Measurements from ENCODE around the gene PAK1.

Gene PAK1

DNA sequence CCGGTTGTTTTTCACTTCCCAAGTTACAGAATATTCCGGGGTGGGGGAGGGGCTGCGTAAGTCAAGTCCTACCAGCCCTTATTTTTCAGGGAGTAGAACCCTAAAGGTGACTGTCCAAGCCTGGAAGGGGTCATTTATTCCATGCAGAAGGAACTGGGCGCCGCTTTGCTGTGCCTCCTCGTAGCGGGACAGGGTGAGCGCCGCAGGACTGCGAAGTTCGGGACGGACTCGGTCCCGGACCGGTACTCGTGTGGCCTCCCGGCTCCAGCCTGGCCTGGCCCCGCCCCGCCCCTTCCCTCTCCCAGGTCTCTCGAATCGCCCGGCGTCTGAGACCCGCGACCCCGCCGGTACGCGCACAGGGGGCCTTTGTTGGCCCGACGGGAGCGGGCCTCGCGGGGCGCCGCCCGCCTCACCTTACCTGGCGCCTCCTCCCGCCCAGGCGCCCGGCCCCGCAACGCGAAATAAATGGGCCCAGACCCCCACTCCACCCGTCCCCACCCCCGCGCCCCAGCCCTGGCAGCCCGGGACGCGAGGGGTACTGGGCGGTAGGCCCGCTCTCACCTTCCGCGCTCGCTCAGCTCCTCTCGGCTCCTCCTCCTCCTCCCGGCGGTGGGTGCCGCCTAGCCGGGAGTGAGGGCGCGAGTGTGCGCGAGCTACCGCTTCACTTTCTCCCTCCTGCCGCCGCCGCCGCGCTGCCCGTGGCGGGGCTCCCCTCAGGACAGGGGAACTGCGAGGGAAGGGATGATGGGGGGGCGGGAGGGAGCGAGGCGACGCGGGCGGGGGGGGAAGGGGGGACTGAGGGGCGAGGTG lies 698 bp downstream of the PAK1 start:
- peak; percentile 68 for DNase-seq

DNA sequence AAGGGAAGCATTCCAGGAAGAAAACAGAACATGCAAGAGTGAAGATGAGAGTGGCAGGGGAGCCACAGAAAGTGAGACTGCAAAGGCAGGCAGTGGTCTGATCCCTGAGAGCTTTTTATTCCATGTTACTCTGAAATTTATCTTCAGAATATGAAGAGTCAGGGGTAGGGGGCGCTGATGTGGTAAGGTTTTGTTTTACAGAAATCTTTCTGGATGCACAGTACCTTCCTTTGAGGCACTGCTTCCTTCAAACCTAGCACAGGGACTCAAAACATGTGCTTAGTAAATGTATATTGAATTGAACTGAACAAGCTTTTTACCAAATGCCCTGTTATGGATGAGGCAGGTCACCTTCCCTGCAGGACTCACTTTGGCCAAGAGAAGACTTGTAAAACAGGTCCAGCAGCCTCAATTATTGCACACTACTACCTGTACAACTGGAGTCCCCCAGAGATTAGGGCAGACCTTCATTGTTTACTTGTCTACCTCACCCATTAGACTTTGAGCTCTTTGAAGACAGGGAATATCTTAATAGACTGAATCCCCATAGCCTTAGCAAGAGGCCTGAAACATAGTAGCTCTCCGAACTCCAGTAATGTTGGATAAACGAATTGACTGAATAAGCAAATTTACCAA lies 2.2 kb downstream of the PAK1 start:
- peak; percentile 34 for DNase-seq

DNA sequence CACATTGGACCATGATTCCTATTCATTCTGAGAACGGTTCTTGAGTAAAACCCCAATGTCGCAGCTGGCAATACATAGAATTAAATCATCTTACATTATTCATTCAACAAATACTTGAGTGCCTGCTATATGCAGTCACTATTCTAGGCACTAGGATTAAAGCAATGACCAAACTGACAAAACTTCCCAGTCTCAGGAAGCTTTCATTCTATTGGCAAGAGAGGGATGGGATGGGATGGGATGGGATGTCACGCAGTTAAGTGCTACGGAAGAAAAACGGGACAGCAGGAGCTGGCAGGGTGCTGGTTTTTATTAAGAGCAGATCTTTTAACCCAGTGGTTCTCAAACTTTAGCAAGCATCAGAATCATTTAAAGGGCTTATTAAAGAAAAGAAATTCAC lies 2.9 kb downstream of the PAK1 start:
- no peak for DNase-seq

DNA sequence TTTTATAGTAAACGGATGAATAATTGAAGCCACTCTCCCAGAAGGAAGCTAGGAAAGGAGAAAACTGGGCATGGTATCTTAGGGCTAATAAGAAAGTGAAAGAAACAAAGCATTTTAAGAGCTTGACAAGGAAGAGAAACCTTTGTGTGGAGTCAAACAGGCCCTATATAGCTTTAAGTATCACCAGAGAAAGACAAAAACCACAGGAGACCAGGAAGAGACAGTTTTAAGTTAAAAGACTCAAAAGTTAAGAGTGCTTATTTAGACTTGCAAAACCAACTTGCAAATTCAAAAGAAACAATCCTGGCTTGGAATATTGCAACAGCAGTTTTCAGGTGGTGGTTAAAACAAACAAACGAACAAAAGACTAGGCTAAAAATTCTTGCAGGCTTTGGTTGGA lies 3.4 kb downstream of the PAK1 start:
- no peak for DNase-seq

DNA sequence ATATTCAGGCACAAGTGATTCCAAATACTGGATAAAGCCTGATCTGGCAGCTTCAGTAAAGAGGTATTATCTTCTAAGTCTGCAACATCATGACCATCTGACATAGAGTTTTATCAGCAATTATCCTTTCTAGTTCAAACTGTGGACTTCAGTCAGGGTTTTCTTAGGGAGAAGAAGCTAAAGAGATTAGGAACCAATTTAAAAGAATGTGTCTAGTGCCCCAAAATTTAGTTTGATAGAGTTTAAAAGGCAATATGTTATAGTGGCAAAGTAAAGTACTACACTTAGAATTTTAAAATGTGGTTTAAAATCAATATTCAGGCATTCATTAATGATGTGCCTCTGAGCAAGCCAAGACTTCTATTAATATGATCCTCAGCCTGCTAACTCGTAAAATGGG lies 5.4 kb downstream of the PAK1 start:
- no peak for DNase-seq

DNA sequence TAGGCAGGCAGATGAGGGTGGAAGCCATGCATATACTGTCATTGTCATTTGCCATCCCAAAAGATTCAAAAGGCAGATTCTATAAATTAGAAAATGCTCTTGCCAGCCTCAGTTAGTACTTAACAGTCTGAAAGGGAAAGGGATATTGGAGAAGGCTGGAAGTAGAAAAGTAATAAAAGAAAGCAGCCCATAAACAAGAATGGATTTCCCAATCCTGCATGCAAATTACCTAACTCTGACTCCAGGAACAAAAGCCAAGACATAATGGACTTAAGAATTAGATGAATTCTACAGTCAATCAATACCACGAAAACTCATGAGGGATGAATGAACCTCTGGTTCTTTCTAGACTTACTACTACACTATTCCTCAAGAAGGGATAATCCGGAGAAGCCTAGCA lies 5.9 kb downstream of the PAK1 start:
- no peak for DNase-seq

DNA sequence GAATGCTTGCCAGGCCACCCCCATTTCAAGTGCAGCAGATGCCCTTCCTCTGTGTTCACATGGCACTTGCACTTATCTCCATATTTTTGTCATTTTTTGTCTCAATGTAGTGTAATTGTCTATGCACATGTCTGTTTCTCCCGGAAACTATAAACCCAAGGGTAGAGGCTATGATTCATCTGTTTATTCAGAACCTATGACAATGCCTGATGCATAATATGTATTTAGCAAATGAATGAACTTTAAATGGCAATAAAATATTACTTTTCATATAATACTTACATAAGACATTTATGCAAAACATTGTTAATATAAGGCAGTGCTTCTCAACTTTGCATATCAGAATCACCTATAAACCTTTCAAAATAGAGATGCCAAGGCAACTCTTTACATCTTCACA lies 6.7 kb downstream of the PAK1 start:
- DNase-seq: no peak

DNA sequence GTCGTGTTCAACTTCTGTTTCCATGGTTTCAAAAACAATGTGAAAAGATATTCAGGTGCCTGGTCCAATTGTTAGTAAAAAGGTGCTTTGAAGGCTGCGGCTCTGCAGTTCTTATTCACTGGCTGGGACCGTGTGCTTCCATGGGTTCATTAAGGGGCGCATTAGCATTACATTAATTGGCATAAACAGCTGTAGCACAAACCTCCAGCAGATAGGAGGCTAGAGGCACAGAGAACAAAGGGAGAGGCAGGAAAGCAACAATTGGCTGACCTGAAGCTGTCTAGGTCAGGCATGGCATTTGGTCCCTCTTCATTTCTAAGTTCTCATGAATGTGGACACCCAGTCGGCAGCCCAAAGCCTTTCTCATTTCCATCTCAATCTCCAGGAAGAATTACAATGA lies 16.6 kb downstream of the PAK1 start:
- no peak for DNase-seq

DNA sequence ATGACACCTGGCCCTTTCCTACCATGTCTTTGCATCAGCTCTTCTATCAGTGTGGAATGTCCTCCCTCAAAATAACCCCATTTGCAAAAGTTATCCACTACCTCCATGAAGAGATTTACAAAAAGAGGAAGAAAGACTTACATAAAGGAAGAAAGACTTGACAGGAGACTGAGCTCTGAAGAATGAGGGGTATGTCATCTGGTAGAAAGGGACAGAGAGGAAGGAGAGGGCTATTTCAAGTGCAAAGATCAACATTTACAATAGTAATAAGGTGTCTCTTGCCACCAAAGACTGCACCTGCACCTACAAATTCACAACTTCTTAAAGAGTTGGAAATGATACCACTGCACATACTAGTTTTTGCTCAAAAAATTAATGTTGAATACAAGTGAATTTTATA lies 18.2 kb downstream of the PAK1 start:
- no peak for DNase-seq

DNA sequence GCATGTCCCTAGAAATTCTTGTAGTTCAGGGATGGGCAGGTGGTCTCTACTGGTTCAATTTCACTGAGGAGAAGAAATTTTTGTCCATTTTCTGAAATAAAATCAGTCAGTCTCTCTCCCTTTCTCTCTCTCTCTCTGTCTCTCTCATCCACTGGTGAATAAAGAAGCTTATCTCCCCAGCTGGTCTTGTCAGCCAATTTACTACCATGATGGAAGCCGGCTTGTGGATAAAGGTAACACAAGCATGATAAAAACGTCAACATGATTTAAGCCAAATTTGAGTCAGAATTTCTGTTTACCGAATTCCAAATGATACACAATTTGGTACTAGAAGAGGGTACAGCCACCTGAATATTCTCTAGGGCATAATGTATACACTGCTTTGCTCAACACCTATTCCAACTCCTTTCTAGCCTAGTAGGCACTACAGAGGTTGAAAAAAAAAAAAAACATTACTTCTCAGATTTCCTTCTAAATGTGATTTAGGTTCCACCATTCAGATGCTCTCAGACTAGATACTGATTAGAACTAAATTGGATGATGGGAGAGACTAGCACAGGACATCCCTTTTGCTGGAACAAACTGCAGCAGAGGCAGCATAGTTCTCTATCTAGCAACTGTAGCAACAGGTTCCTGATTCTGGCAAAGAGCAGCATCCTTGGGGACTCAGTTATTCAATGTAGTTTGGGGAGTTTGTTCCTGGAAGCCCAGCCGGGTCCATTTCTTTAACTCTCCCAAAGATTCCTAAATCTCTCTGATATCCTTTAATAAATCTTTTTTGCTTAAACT lies 18.8 kb downstream of the PAK1 start:
- DNase-seq: no peak

DNA sequence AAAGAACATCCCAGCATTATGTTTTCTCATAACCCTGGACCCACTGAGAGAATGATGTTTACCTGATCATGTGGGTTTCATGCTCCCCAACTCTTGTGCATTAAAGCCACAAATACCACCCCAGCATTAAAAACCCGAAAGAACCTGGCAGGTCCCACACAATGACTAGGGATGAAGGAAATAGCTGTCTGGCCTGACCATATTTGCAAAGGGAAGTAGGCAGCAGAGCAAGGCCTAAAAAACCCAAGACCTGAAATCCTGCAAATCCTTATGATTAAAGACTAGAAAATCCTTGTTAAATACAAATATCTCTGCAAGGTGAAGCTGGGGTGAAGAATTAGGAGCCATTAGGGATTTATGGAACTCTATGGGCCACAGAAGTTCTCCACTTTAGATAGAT lies 23.7 kb downstream of the PAK1 start:
- no peak for DNase-seq

DNA sequence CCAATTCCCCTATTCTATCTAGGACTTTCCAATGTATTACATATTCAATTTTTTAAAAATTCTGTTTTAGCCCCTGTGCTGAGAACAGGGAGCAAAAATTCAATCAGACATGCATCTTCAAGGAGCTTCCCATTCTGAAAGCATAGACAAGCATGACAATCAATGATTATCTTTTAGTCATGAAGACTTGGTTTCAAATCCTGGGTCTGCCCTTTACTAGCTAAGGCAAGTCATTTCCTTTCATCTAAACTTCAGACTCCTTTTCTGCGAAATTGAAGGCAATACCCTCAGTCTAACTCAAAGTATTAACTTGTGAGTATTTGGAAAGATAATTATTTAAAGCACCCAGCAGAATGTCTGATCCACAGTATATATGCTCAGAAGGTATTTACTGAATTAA lies 24.1 kb downstream of the PAK1 start:
- no peak for DNase-seq

DNA sequence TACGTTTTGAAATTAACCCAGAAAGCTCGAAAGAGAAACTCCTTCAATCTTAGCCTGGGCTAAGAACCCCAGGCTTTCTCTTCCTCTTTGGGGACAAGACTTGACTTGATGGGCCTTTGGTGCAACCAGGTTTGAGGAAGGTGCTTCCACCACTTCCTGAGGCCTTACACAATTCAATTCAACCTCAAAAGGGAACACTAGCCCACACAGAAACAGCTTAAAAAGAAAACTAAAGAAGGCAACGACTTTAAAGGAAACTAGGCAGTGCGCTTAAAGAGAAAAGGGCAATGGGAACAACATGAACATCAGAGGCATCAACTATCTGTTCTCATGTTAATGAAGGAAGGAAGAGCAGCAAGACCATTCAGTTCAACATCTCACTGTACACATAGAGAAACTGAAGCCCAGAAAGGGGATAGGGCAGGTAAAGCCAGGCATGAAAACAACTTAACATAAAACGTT lies 24.8 kb downstream of the PAK1 start:
- no peak for DNase-seq

DNA sequence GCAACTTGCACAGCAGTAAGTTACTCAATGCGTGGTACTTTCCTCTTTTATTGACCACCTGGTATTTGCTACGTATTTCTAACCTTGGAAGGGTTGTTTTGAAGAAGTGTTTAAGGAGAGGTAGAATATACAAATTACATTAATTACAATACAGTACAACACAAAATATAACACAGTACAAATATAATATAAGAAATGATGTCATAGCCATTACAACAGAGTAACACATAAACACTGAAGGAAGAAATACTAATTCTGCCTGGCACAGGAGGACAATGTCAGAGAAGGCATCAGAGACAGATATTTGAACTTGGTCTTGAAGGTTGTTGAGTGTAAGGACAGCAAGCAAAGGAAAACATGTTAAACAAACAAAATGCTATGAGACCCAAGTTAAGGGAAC lies 25.6 kb downstream of the PAK1 start:
- DNase-seq: no peak

DNA sequence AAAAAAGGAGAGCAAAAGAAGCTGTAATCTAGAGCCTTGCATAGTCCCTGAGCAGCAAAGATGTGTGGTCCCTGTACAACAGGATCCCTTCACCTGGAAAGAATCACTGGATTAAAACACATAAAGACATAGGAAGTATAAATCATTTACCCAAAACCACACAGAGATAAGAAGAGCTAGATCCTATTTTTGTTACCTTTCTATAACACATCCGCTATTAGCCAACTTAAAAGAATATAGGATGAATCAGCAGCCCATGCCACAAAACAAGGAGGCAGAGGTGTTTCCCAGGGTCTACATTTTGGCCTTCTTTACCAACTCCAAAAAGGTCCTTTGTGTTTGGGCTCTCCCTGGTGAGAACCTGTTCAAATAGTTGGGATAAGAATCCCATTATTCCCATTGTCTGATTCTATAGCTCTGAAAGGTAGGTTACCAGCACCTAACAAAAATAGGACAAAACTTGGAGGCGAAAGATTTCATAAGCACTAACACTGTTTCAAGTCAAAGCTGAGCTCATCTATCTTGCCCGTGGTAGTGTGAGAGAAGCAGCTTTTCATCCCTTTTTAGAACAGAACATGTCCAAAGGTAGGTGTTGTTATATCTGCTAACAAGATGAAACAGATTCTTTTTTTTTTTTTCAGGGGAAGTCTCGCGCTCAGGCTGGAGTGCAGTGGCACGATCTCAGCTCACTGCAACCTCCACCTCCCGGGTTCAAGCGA lies 26.8 kb downstream of the PAK1 start:
- no peak for DNase-seq

DNA sequence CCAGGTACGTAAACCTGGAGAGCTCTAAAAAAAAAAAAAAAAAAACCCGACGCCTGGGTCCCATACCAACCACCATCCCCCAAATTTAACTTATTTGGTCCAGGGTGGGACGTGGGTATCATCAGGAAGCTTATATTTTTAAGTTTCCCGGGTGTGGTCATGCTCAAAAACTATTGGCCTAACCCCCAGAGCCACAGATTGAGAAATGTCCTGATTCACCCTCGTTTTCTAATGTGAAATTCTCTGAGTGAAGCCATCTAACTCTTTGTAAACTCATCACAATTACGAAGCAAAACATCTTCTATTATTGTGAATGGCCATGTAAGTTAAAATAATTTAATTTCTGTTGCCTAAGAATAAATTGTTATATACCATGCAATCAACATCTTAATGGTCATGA lies 29.6 kb downstream of the PAK1 start:
- DNase-seq: no peak

DNA sequence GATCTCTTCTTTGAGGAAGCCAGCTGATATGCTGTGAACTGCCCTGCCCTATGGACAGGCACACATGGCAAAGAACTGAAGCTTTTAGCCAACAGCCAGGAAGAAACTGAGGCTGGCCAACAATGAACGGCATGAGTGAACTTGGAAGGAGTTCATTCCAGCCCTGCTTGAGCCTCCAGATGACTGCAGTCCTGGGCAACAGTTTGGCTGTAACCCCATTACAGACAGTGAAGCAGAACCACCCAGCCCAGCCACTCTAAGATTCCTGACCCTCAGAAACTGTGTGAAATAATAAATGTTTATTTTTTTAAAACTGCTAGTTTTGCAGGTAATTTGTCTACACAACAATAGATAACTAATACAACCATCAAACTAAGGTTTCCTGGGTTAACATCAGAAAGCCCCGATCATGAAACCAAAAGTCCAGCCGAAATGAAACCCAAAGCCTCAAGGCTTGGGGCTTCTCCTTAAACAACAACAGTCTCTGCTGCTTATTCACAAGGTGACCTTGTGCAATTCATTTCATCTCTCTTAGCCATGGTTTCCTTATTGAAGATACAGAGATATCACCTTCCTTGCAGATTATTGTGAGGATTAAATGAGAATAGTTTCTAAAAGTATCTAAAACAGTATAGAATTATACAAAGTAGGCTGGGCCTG lies 31.4 kb downstream of the PAK1 start:
- DNase-seq: no peak

DNA sequence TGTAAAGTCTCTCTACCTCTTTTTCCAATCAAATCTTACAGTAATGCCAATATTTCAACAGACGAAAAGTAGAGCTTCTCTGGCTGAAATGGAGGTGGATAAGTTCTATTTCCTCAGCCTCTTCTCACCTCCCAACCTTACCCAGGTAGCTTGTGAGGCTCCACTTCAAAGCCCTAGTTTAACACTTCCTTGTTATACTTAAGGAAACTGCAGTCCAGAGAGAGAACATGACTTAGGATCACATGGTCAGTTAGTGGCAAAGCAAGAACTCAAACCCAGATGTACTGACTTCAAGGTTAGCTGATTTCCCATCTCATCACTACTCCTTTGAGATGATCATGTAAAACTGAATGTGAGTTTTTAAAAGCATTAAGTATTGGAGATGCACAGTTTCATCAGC lies 32.5 kb downstream of the PAK1 start:
- no peak for DNase-seq

DNA sequence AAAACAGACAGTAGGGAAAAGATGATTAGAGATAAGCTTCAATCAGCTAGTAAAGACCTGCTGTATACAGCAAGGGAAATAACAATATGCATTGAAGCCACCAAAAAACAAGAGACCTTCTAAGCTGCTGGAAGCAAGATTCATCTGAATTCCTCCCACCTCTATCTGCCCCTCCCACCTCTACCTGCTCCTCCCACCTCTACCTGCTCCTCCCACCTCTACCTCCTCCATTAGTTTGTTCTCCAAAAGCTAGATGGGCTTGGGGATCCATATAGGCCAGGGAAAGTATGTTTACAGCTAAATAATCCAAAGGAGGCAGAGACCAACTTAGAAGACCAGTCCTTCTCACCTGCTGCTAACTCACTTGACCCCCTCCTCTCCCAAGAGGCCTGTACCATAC lies 33.2 kb downstream of the PAK1 start:
- no peak for DNase-seq

DNA sequence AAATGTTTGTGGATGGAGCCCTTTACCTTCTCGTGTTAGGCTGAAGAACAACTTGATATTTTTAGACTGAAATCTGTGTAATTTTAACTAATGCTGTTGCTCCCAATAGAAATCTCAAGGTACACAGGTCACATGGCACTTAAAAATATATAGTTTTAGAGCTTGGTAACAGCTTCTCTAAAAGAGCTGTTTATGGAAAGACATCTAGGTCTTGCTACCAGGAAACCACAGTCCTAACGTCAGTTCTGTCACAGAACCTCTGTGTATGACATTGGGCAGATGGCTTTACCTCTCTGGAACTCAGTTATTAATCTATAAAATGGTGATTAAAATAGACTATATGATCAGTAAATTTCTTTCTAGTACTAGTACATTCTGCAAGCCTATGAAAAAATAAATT lies 35.4 kb downstream of the PAK1 start:
- no peak for DNase-seq

DNA sequence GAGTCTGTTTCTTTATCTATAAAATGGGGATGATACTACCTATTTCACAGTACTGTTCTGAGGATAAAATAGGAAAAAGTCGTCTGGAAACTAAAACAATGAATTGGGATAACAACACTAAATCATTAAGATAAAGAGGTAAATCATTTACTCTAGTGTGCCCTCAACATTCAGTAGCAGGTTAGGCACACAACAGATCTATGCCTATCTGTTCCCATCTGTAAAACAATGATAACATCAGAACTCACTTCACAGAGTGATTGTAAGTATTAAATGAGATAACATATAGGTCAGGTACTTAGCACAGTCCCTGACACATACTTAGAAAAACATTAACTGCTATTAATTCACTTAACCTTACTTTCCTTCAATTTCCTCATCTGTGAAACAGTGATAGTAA lies 36.9 kb downstream of the PAK1 start:
- DNase-seq: no peak

DNA sequence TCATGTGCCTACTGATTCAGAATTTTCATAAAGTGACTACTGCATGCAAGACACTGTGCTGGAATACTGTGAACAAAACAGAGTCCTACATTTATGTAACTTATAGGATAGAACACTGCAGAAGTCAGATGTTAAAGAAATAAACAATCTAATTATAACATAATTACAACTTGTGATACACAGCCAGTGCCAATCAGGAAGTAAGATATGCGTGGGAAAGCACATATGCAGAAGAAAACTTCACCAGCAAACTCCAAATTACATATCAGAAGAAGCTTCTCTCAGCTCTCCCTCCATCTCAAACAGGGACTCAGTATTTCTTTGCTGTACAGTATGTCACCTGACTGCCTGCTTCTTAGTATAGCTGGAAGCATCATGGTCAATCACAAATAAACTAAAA lies 37.4 kb downstream of the PAK1 start:
- DNase-seq: no peak

DNA sequence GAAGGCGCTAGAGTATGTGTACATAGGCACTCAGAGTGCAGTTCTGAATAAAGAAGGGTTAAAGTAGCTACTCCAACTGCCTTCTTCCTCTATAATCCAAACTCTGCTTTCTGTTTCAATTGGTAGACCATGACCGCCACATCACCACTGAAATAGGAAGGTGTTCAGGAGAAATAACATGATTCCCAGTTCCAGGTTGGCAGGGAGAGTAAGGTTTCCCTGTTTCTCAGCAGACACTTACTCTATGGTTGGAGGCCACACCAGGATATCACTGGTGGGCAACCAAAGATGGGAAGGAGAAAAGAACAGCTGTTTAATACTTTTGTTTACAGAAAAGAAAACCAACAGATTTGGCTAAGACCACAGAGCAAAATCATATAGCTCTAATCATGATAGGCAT lies 37.9 kb downstream of the PAK1 start:
- DNase-seq: no peak
